Measurements from ENCODE around the gene FAM171A2.

- TF ChIP-seq JUN (CRISPR knock-in tag; IDR thresholded peaks at IDR 0.05) (no peak), SP1 (CRISPR knock-in tag; conservative IDR thresholded peaks at IDR 0.05) (peak; percentile 92), E2F1 (CRISPR knock-in tag; IDR thresholded peaks at IDR 0.05) (no peak), MYBL2 (CRISPR knock-in tag; IDR thresholded peaks at IDR 0.05) (no peak; the same call in 1 of the 2 replicates)
- TF ChIP-seq, protein P1, sequence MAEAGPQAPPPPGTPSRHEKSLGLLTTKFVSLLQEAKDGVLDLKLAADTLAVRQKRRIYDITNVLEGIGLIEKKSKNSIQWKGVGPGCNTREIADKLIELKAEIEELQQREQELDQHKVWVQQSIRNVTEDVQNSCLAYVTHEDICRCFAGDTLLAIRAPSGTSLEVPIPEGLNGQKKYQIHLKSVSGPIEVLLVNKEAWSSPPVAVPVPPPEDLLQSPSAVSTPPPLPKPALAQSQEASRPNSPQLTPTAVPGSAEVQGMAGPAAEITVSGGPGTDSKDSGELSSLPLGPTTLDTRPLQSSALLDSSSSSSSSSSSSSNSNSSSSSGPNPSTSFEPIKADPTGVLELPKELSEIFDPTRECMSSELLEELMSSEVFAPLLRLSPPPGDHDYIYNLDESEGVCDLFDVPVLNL (CRISPR knock-in tag; IDR thresholded peaks at IDR 0.05; ENCODE audit: borderline replicate concordance, low read depth), result no peak
- TF ChIP-seq, protein P2, sequence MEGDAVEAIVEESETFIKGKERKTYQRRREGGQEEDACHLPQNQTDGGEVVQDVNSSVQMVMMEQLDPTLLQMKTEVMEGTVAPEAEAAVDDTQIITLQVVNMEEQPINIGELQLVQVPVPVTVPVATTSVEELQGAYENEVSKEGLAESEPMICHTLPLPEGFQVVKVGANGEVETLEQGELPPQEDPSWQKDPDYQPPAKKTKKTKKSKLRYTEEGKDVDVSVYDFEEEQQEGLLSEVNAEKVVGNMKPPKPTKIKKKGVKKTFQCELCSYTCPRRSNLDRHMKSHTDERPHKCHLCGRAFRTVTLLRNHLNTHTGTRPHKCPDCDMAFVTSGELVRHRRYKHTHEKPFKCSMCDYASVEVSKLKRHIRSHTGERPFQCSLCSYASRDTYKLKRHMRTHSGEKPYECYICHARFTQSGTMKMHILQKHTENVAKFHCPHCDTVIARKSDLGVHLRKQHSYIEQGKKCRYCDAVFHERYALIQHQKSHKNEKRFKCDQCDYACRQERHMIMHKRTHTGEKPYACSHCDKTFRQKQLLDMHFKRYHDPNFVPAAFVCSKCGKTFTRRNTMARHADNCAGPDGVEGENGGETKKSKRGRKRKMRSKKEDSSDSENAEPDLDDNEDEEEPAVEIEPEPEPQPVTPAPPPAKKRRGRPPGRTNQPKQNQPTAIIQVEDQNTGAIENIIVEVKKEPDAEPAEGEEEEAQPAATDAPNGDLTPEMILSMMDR (IDR thresholded peaks at IDR 0.05), result no peak
These were observed 36.7 kb downstream of the FAM171A2 start for GRCh38 chr17:44326861-44327444.

Data from WTC11 (cell line).